ENCODE results near the gene TNFRSF12A. TPM values are rescaled to one million over a fixed set of nuclear protein-coding genes. Genes with fewer than 3 reads are reported as not detected.

Gene TNFRSF12A
- total RNA-seq, 1 experiment from 2014 or later = 147 TPM

- H4K20me1 ChIP-seq (ENCODE audit: control insufficient read depth, insufficient read depth, insufficient read length) = no peaks in the 10 kb centered on the region
- H3T11ph ChIP-seq (ENCODE audit: low read length) = no peak overlapping the region
- no peaks in the 10 kb centered on the region for H3K27me3 ChIP-seq (ENCODE audit: insufficient read depth, low read length)
- DNase-seq = peak; percentile 92
- H3K9me3 Mint-ChIP-seq = no peaks in the 10 kb centered on the region; a peak in 2 of 5 replicates
- no peak overlapping the region for H3K27ac ChIP-seq (ENCODE audit: insufficient read length, low read depth, low read length)
- H4K91ac ChIP-seq (ENCODE audit: insufficient read length, low read depth, low read length) = no peak overlapping the region
- no peak overlapping the region for H2BK20ac ChIP-seq (ENCODE audit: low read depth, low read length, poor library complexity, severe bottlenecking)
- no peak overlapping the region for H3K4ac ChIP-seq (ENCODE audit: low read depth, low read length)
- no peaks in the 10 kb centered on the region for H3K79me1 ChIP-seq (ENCODE audit: insufficient read depth, low read depth, low read length, poor library complexity, severe bottlenecking)
- no CpG with 5 or more reads among the region's 67 CpGs for WGBS (ENCODE audit: extremely low coverage, insufficient read length, low lambda C conversion rate)
- peak overlapping the region; percentile 75 to 83 for H3K4me3 Mint-ChIP-seq
- no peak overlapping the region for H2BK15ac ChIP-seq (ENCODE audit: low read depth, low read length)
- H3K23ac ChIP-seq (ENCODE audit: insufficient read length, low read depth, low read length) = no peak overlapping the region
- peak overlapping the region; percentile 58 for H3K4me2 ChIP-seq (ENCODE audit: insufficient read depth, insufficient read length, low read length)
- no peaks in the 10 kb centered on the region for H3K4me1 ChIP-seq (ENCODE audit: insufficient read depth, low read length)
- H3K4me1 Mint-ChIP-seq = peaks cover 28 to 39% of the 10 kb centered on the region in 2 experiments
- H2BK12ac ChIP-seq (ENCODE audit: insufficient read length, low read depth, low read length) = no peak overlapping the region
- H3K79me2 ChIP-seq (ENCODE audit: insufficient read depth, low read length) = no peaks in the 10 kb centered on the region
- no peak overlapping the region for H2AK5ac ChIP-seq (ENCODE audit: insufficient read length, low read length)
- no peak overlapping the region for H3K56ac ChIP-seq (ENCODE audit: insufficient read length, low read depth, low read length)
- peak overlapping the region; percentile 7; the same call in 1 of the 2 replicates for H3K14ac ChIP-seq (ENCODE audit: insufficient read depth, low read length)
- H3K9ac ChIP-seq (ENCODE audit: extremely low read depth, insufficient read length, low read length) = no peak overlapping the region
- H3K27ac Mint-ChIP-seq = peak overlapping the region in 2 of 3 experiments; percentile 53 to 61; a peak in 2 of 7 replicates
- H4K5ac ChIP-seq (ENCODE audit: insufficient read length, low read depth, low read length) = no peak overlapping the region
- peak; percentile 92 for TF ChIP-seq CTCF (conservative IDR thresholded peaks at IDR 0.05)
- no peak overlapping the region for H2BK5ac ChIP-seq (ENCODE audit: insufficient read length, low read length)
- peak overlapping the region; percentile 1 for H3K18ac ChIP-seq (ENCODE audit: insufficient read length, low read depth, low read length)
- H3K27me3 Mint-ChIP-seq (ENCODE audit: low read depth) = peaks cover 32% of the 10 kb centered on the region
- H2BK120ac ChIP-seq (ENCODE audit: low read depth, low read length, poor library complexity, severe bottlenecking) = no peak overlapping the region
- peaks cover 6 to 16% (median 9%) of the 10 kb centered on the region in 3 experiments; a peak in 6 of 7 replicates for H3K36me3 Mint-ChIP-seq (ENCODE audit: insufficient read depth in 1 of 3, low read depth in 3 of 3)
- H3K9me3 ChIP-seq (ENCODE audit: control insufficient read depth, low read depth, low read length) = no peaks in the 10 kb centered on the region
- no peak overlapping the region for H2AFZ ChIP-seq (ENCODE audit: low read length)
- H4K8ac ChIP-seq (replicated peaks; ENCODE audit: insufficient read length, low read depth, low read length) = no peak overlapping the region
- peaks cover 14% of the 10 kb centered on the region for H3K23me2 ChIP-seq (ENCODE audit: insufficient read length, low read depth, low read length, poor library complexity, severe bottlenecking)
Measured at GRCh38 chr16:3059041-3059722, 39.0 kb downstream of the TNFRSF12A start.

All from H9 (cell line).